Prostate gland (tissue), 2 donors: ENCODE measurements around the gene HRG. TPM values are rescaled to one million over a fixed set of nuclear protein-coding genes. Genes with fewer than 3 reads are reported as not detected.
"Not testable (repeated sequence)": the region's sequence is repeated elsewhere in the genome, so short reads cannot be mapped to it uniquely, and the experiment has no call there.

Experiments used
- DNase-seq: peaks from one replicate; pipeline ENCODE4 v3.0.0-alpha.2; 2019; ENCODE audit warnings: low spot score
- H3K27ac ChIP-seq, 2 donors: fragments of 200-600 bp; sonication (generic); 2 replicates each; pipeline ENCODE4 v1.5.1; 2017 to 2019
- H3K27me3 ChIP-seq: fragments of 200-600 bp; sonication (generic); replicated peaks from 2 replicates; pipeline ENCODE4 v1.5.1; 2019; ENCODE audit not compliant: insufficient read depth
- H3K36me3 ChIP-seq, 2 donors: fragments of 200-600 bp; sonication (generic); 1 replicate in 1 of 2; 2 replicates in 1 of 2; pipeline versions ENCODE4 v1.5.1 to v1.8.1; 2017 to 2019
- H3K4me1 ChIP-seq: fragments of 200-600 bp; sonication (generic); replicated peaks from 2 replicates; pipeline ENCODE4 v1.5.1; 2019
- H3K4me3 ChIP-seq, 2 donors: fragments of 200-600 bp; sonication (generic); 2 replicates each; pipeline ENCODE4 v1.5.1; 2017 to 2019
- H3K9me3 ChIP-seq: fragments of 200-600 bp; sonication (generic); 2 replicates; pipeline ENCODE4 v1.5.1; 2017
- CTCF ChIP-seq, 4 experiments: fragments of 200-600 bp in 2 of 4; fragments of 450-650 bp in 2 of 4; sonication (generic) in 2 of 4; IDR thresholded peaks; 1 replicate in 3 of 4; 2 replicates in 1 of 4; pipeline ENCODE4 v1.5.1; 2016 to 2019; ENCODE audit warnings: antibody characterized with exemption in 4 of 4, mild to moderate bottlenecking in 2 of 4, moderate library complexity in 2 of 4
- POLR2A ChIP-seq: fragments of 450-650 bp; IDR thresholded peaks from one replicate; pipeline ENCODE4 v1.6.1; 2016; ENCODE audit warnings: antibody characterized with exemption, mild to moderate bottlenecking
- POLR2AphosphoS5 ChIP-seq: sonication (generic); formaldehyde crosslinking; IDR thresholded peaks from one replicate; pipeline ENCODE4 v1.6.1; 2017; ENCODE audit warnings: antibody characterized with exemption
- WGBS: methylation state at CpG from one replicate; pipeline ENCODE4 v1.1.5; 2018; 5-methylcytosine and 5-hydroxymethylcytosine counted together
- intact Hi-C: fragments of 100-400 bp; cut with DNase I; formaldehyde crosslinking; loops from one replicate; pipeline ENCODE4 v1.14.2; 2022
- total RNA-seq, 2 donors: library from RNA; depleted of rRNA; stranded (reverse); fragments of >200 nt; gene quantifications; one replicate each; pipeline ENCODE4 v1.1.0, GENCODE V29; 2016

Gene HRG
- total RNA-seq, 2 donors from 2014 or later: not detected

GRCh38 chr3:186630950-186631641 lies 34.7 kb upstream of the HRG start:
- H3K9me3 ChIP-seq: no peaks in the 10 kb centered on the region
- intact Hi-C loops: no loop called here
- no peaks in the 10 kb centered on the region for H3K36me3 ChIP-seq
- no peaks in the 10 kb centered on the region for H3K27me3 ChIP-seq
- no peak overlapping the region for H3K4me3 ChIP-seq
- WGBS: 86% methylated on average over 6 of the region's 6 CpGs
- DNase-seq: no peak
- H3K4me1 ChIP-seq: no peaks in the 10 kb centered on the region
- no peak overlapping the region for H3K27ac ChIP-seq
- no peak for TF ChIP-seq CTCF (IDR thresholded peaks at IDR 0.05)
- no peak for TF ChIP-seq POLR2AphosphoS5
- TF ChIP-seq POLR2A: no peak

- TF ChIP-seq CTCF (IDR thresholded peaks at IDR 0.05) (no peak), POLR2A (no peak), POLR2AphosphoS5 (no peak)
Observed at GRCh38 chr3:186633481-186633880, 32.3 kb upstream of the HRG start.

GRCh38 chr3:186634207-186634606 lies 31.6 kb upstream of the HRG start:
- H3K9me3 ChIP-seq, DNase-seq, H3K4me3 ChIP-seq, H3K27me3 ChIP-seq, H3K27ac ChIP-seq, H3K36me3 ChIP-seq, H3K4me1 ChIP-seq, intact Hi-C loops: not testable (repeated sequence)
- WGBS: 76% methylated on average over 5 of the region's 5 CpGs

More at GRCh38 chr3:186633481-186633880, 32.3 kb upstream of the HRG start:
- Histone ChIP-seq H3K9me3 (no peaks in the 10 kb centered on the region), H3K36me3 (no peaks in the 10 kb centered on the region), H3K27ac (no peak overlapping the region), H3K27me3 (no peaks in the 10 kb centered on the region), H3K4me1 (no peaks in the 10 kb centered on the region), H3K4me3 (no peak overlapping the region)
- no peak for DNase-seq
- intact Hi-C loops: no loop called here

- intact Hi-C loops: no loop called here
- WGBS: 80% methylated on average over 3 of the region's 3 CpGs
Observed at GRCh38 chr3:186635532-186635931, 30.3 kb upstream of the HRG start.

GRCh38 chr3:186636536-186636935 lies 29.3 kb upstream of the HRG start:
- TF ChIP-seq POLR2AphosphoS5 (no peak), POLR2A (no peak), CTCF (IDR thresholded peaks at IDR 0.05) (no peak)
- intact Hi-C loops: no loop called here
- H3K9me3 ChIP-seq: no peaks in the 10 kb centered on the region
- H3K27ac ChIP-seq: no peak overlapping the region
- H3K4me1 ChIP-seq: no peaks in the 10 kb centered on the region
- 54% methylated on average over 7 of the region's 7 CpGs for WGBS
- H3K4me3 ChIP-seq: no peak overlapping the region
- DNase-seq: no peak
- no peaks in the 10 kb centered on the region for H3K27me3 ChIP-seq
- H3K36me3 ChIP-seq: no peaks in the 10 kb centered on the region

More at GRCh38 chr3:186635532-186635931, 30.3 kb upstream of the HRG start:
- Histone ChIP-seq H3K4me3 (no peak overlapping the region), H3K27ac (no peak overlapping the region), H3K4me1 (no peaks in the 10 kb centered on the region), H3K36me3 (no peaks in the 10 kb centered on the region), H3K27me3 (no peaks in the 10 kb centered on the region), H3K9me3 (no peaks in the 10 kb centered on the region)
- TF ChIP-seq POLR2AphosphoS5: no peak
- TF ChIP-seq POLR2A: no peak
- TF ChIP-seq CTCF (IDR thresholded peaks at IDR 0.05): no peak
- no peak for DNase-seq
